Fibroblast of pulmonary artery (primary cell): ENCODE measurements around the gene OR2Z1.

Source experiments
- DNase-seq: peaks from one replicate; pipeline ENCODE4 v3.0.0-alpha.2; 2010; ENCODE audit warnings: low read depth
- H3K4me3 ChIP-seq: replicated peaks from 2 replicates; pipeline ENCODE4 v1.5.1; 2011; ENCODE audit warnings: low read depth, mild to moderate bottlenecking, control low read depth, low read length, moderate library complexity
- CTCF ChIP-seq: IDR thresholded peaks from 2 replicates; pipeline ENCODE4 v1.5.1; 2011; ENCODE audit warnings: mild to moderate bottlenecking, control low read depth, low read length, inconsistent platforms; ENCODE audit errors: missing control alignments

OR2Z1 gene, protein sequence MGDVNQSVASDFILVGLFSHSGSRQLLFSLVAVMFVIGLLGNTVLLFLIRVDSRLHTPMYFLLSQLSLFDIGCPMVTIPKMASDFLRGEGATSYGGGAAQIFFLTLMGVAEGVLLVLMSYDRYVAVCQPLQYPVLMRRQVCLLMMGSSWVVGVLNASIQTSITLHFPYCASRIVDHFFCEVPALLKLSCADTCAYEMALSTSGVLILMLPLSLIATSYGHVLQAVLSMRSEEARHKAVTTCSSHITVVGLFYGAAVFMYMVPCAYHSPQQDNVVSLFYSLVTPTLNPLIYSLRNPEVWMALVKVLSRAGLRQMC

GRCh38 chr19:8721334-8721733 is at the start of gene OR2Z1:
TSS of gene OR2Z1 (plus strand) at chr19:8721634. CDS start at chr19:8731029, 9,395 bp downstream.
- no peak for TF ChIP-seq CTCF
- DNase-seq, result no peak
- H3K4me3 ChIP-seq, result no peak within 1 kb of the TSS

- H3K4me3 ChIP-seq, result no peak overlapping the region
- TF ChIP-seq CTCF, result no peak
- DNase-seq, result no peak
Measured at GRCh38 chr19:8673276-8673891, 48.0 kb upstream of the OR2Z1 start.

- H3K4me3 ChIP-seq, result no peak overlapping the region
- DNase-seq, result no peak
- TF ChIP-seq CTCF, result no peak
Measured at GRCh38 chr19:8675066-8675465, 46.4 kb upstream of the OR2Z1 start.

GRCh38 chr19:8678244-8678807 is 43.1 kb upstream of the OR2Z1 start:
- no peak for TF ChIP-seq CTCF
- no peak for DNase-seq
- H3K4me3 ChIP-seq, result no peak overlapping the region

- no peak for TF ChIP-seq CTCF
- H3K4me3 ChIP-seq, result no peak overlapping the region
- no peak for DNase-seq
Measured at GRCh38 chr19:8680676-8681344, 40.6 kb upstream of the OR2Z1 start.

DNA sequence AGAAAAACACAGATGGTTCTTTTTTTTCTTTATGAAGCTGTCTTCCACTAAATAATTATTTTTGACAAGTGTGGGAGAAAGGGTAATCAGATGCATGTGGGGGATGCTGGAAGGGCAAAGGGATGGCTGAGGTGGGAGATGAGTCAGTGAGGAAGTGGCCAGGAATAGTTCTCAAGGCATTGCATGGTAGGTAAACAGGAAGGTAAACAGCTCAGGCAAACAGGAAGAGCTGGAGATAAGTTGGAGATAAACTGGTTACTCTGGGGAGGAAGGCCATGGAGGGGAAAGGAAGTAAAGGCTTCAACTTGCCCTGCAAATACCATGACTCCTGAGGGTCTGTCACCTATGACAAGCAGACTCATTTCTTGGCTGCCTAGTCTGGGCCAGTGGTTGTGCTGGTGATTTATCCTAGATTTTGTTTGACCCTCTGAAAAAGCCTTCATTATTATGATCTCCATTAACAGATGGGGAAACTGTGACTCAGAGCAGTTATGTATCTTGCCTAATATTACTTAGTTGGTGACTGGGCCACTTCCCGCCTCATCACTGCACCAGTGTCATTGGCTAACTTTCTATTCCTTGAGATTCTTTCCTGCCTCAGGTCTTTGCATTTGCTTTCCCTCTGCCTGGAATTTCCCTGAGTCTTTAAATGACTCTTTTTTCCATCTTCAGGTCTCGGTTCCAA is 39.9 kb upstream of the OR2Z1 start:
- no peak for DNase-seq
- H3K4me3 ChIP-seq, result no peak overlapping the region
- TF ChIP-seq CTCF, result no peak
